CD8-positive, alpha-beta memory T cell (primary cell): Measurements from ENCODE around the gene HOXC6. TPM values are rescaled to one million over a fixed set of nuclear protein-coding genes. Genes with fewer than 3 reads are reported as not detected.

Experiments used
- CTCF ChIA-PET: fragments of 350-600 bp; sonication (Branson Sonifier 250); formaldehyde crosslinking; loops from one replicate; lab custom pipeline; 2021; ENCODE audit warnings: antibody characterized with exemption; lab: Charles Lee
- POLR2A ChIA-PET: fragments of 350-600 bp; sonication (Branson Sonifier 250); formaldehyde crosslinking; loops from one replicate; lab custom pipeline; 2021; ENCODE audit warnings: antibody characterized with exemption; lab: Charles Lee
- DNase-seq, 5 donors: peaks; one replicate each; pipeline versions ENCODE4 v3.0.0 to v3.0.0-alpha.2; 2020 to 2022; ENCODE audit warnings: mixed read lengths in 1 of 5
- H3K27ac ChIP-seq: one replicate; pipeline ENCODE4 v1.7.0; 2013; ENCODE audit warnings: low read depth, mild to moderate bottlenecking, low read length, moderate library complexity
- H3K27me3 ChIP-seq: 2 replicates; pipeline ENCODE4 v1.7.0; 2013; ENCODE audit warnings: low read length, mild to moderate bottlenecking; ENCODE audit not compliant: insufficient read depth, poor library complexity, severe bottlenecking
- H3K36me3 ChIP-seq: 2 replicates; pipeline ENCODE4 v1.7.0; 2013; ENCODE audit warnings: mild to moderate bottlenecking, low read length, moderate library complexity; ENCODE audit not compliant: insufficient read depth
- H3K4me1 ChIP-seq: 2 replicates; pipeline ENCODE4 v1.7.0; 2013; ENCODE audit warnings: mild to moderate bottlenecking, low read length, moderate library complexity; ENCODE audit not compliant: insufficient read depth
- H3K4me3 ChIP-seq: 2 replicates; pipeline ENCODE4 v1.7.0; 2013; ENCODE audit warnings: mild to moderate bottlenecking, low read length
- H3K9me3 ChIP-seq: 2 replicates; pipeline ENCODE4 v1.7.0; 2013; ENCODE audit warnings: mild to moderate bottlenecking, low read length
- H3K27ac Mint-ChIP-seq, 8 donors: one replicate each; pipeline ENCODE4 v1.8.0; 2020 to 2021; ENCODE audit warnings: mixed read lengths in 8 of 8, mild to moderate bottlenecking in 6 of 8, inconsistent platforms in 3 of 8, moderate library complexity in 3 of 8
- H3K27me3 Mint-ChIP-seq, 2 donors: one replicate each; pipeline ENCODE4 v1.8.0; 2020 to 2021; ENCODE audit warnings: mixed read lengths in 2 of 2, mild to moderate bottlenecking in 1 of 2, moderate library complexity in 1 of 2
- H3K36me3 Mint-ChIP-seq, 3 donors: one replicate each; pipeline ENCODE4 v1.8.0; 2020 to 2021; ENCODE audit warnings: mixed read lengths in 3 of 3, inconsistent platforms in 1 of 3, mild to moderate bottlenecking in 1 of 3
- H3K4me1 Mint-ChIP-seq, 3 donors: one replicate each; pipeline ENCODE4 v1.8.0; 2020 to 2021; ENCODE audit warnings: mixed read lengths in 3 of 3, inconsistent platforms in 1 of 3, mild to moderate bottlenecking in 1 of 3
- H3K4me3 Mint-ChIP-seq, 7 donors: one replicate each; pipeline ENCODE4 v1.8.0; 2020 to 2021; ENCODE audit warnings: mixed read lengths in 7 of 7, mild to moderate bottlenecking in 6 of 7, moderate library complexity in 4 of 7, inconsistent platforms in 2 of 7
- H3K9me3 Mint-ChIP-seq, 5 donors: one replicate each; pipeline ENCODE4 v1.8.0; 2020 to 2022; ENCODE audit warnings: mixed read lengths in 5 of 5, mild to moderate bottlenecking in 3 of 5, moderate library complexity in 2 of 5, inconsistent platforms in 1 of 5
- polyA plus RNA-seq: library from polyadenylated mRNA; unstranded; fragments of 300-500 nt; fragmentation: Illumina TruSeq; gene quantifications from one replicate; pipeline ENCODE4 v1.2.3, GENCODE V29; 2021
- total RNA-seq, 2 experiments: library from RNA; stranded (reverse); gene quantifications; one replicate each; pipeline ENCODE4 v1.2.3, GENCODE V29; 2021

The HOXC6 gene
- total and polyA plus RNA-seq, 3 experiments from 2014 or later, result not detected

DNA sequence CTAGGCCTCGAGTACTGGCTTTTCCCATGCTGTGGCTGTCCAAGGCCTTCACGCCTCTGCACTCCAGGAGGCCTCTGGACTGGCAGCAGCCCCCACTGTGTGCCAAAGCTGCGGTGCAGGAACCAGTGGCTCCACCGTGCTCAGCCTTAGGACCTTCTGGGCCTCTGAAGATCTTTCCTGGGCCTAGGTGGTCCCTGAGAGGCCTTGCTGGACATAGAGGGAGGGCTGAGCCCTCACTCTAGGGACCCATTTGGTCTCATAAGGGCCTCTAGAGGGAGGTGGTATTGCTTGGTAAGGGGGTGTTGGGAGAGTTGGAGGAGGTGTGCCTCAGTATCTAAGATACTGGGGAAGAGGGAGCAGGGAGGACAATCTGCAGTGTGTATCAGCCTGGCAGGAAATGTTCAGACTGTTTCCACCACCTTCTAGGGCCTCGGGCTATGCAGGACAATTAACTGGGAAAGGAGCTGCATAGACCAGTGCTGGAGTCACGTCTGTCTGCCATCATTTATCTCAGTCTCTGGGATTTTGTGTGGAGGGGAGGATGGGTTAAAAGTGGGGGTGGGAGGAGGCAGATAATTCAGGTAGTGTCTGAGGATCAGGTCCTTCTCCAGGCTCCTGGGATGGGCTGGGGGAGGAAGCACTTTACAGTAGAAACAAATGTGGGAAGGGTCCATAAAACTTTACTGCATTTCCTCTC is 7.5 kb downstream of the HOXC6 start:
- H3K4me1 ChIP-seq, result peaks cover 15% of the 10 kb centered on the region
- no peak overlapping the region for H3K4me3 ChIP-seq
- no peaks in the 10 kb centered on the region for H3K36me3 ChIP-seq
- POLR2A ChIA-PET, result no interaction called here
- Mint-ChIP-seq H3K27ac (peak overlapping the region in 1 of 8 donors; percentile 12), H3K9me3 (peaks cover 0 to 8% (median 2%) of the 10 kb centered on the region in 5 donors), H3K4me1 (peaks cover 15 to 27% (median 16%) of the 10 kb centered on the region in 3 donors), H3K36me3 (no peaks in the 10 kb centered on the region), H3K4me3 (no peak overlapping the region), H3K27me3 (peaks cover 71 to 86% of the 10 kb centered on the region in 2 donors)
- no peak for DNase-seq
- H3K27me3 ChIP-seq, result peaks cover 65% of the 10 kb centered on the region
- H3K27ac ChIP-seq, result no peak overlapping the region
- CTCF ChIA-PET, result interaction anchor here (1.0 to 6.1 kb wide), 3 partner anchors 18 to 179 kb away, joined by 3 to 56 read pairs (median 10); partner anchors contain the start of gene HOXC4
- H3K9me3 ChIP-seq, result no peaks in the 10 kb centered on the region

DNA sequence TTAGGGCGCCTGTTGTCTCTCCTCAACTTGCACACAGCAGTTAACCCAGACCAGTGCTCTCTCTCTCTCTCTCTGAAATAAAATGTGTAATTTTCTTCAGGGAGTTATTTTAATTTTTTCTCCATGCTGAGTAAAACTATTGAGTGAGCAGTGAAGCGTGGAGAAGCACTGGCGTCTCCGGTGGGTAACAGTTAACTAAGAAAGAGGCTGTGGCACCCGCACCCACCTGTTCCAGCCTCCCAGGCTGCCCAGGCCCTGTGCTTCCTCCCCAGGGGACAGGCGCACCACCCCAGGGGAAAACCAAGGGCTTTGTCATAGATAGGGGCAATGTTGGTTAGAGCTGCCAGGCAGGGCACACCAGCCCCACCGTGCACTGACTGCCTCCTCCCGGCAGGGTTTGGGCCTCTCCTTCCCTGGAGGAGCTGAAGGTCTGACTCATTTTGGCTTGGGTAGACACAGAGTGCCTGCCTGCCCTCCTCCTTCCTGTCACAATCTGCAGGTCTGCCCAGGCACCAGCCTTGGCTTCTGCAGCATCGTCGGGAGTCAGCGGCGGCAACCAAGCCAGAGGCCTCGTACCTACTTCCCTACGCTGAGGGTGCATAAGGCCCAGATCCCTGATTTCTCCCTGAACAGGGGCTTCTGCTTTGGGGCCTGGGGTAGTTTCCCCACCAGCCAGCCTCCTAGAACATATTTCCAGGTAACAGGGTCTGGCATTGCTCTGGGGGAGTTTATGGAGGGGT is 8.6 kb downstream of the HOXC6 start:
- ChIA-PET POLR2A (no interaction called here), CTCF (interaction anchor here (2.5 kb wide), 1 partner anchor 17 kb away, joined by 10 read pairs; the partner anchor contains the start of gene HOXC4)
- peaks cover 73 to 86% of the 10 kb centered on the region in 2 donors for H3K27me3 Mint-ChIP-seq
- Histone ChIP-seq H3K27me3 (peaks cover 56% of the 10 kb centered on the region), H3K27ac (no peak overlapping the region), H3K4me1 (peaks cover 15% of the 10 kb centered on the region), H3K36me3 (no peaks in the 10 kb centered on the region), H3K4me3 (no peak overlapping the region), H3K9me3 (no peaks in the 10 kb centered on the region)
- no peaks in the 10 kb centered on the region for H3K36me3 Mint-ChIP-seq
- no peak overlapping the region for H3K27ac Mint-ChIP-seq
- peaks cover 15 to 26% (median 16%) of the 10 kb centered on the region in 3 donors for H3K4me1 Mint-ChIP-seq
- no peak overlapping the region for H3K4me3 Mint-ChIP-seq
- no peak for DNase-seq
- H3K9me3 Mint-ChIP-seq, result peaks cover 0 to 8% (median 2%) of the 10 kb centered on the region in 5 donors

DNA sequence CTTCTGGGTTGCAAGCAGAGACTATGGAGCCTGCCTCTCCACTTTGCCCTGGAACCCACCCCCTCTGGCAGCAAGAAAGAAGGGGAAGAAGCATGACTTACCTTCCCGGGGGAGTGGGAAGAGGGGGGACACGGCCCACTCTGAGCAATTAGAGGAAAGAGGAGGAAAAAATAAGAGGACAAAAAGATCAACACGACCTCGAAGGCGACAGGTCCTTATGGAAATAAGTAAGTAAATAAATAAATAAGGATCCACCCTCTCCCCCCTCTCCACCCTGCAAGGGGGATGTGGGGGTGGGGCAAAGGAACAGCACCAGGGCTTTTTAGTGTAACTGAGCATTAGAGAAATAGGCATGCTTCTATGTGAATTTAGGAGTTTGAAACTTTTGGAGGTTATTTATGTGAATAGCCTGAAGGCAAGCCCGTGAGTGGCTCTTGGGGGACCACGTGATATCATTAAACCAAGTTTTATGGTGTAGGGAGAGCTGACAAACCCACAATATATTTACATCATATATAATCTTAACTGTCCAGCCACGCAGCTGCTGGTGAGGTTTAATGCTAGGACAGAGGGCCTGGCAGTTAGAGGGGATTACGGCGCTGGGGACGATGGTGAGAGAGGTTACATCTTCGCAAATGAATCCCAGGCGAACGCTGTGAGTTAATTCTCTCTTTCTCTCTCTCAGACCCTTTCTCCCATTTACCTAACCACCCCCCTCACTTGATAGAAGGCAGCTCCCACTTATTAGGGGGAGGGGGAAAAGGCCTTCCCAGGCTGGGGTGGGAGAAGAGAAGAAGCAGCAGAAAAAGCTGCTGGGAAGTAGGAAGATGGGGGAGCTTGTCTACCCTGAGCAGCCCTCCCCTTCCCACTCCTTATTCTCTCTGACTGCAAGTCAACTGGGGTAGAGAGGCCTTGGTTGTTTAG is 9.4 kb downstream of the HOXC6 start:
- Mint-ChIP-seq H3K4me3 (no peak overlapping the region), H3K36me3 (no peaks in the 10 kb centered on the region), H3K4me1 (peaks cover 13 to 21% (median 15%) of the 10 kb centered on the region in 3 donors), H3K9me3 (peaks cover 0 to 6% (median 1%) of the 10 kb centered on the region in 5 donors), H3K27me3 (peaks cover 71 to 84% of the 10 kb centered on the region in 2 donors), H3K27ac (peak overlapping the region in 1 of 8 donors; percentile 19)
- POLR2A ChIA-PET, result no interaction called here
- H3K9me3 ChIP-seq, result no peaks in the 10 kb centered on the region
- no peak overlapping the region for H3K4me3 ChIP-seq
- H3K36me3 ChIP-seq, result no peaks in the 10 kb centered on the region
- CTCF ChIA-PET, result interaction anchor here (1.1 kb wide), 1 partner anchor 164 kb away, joined by 3 read pairs; no protein-coding TSS in a partner anchor
- peaks cover 11% of the 10 kb centered on the region for H3K4me1 ChIP-seq
- no peak for DNase-seq
- H3K27ac ChIP-seq, result no peak overlapping the region
- peaks cover 53% of the 10 kb centered on the region for H3K27me3 ChIP-seq

DNA sequence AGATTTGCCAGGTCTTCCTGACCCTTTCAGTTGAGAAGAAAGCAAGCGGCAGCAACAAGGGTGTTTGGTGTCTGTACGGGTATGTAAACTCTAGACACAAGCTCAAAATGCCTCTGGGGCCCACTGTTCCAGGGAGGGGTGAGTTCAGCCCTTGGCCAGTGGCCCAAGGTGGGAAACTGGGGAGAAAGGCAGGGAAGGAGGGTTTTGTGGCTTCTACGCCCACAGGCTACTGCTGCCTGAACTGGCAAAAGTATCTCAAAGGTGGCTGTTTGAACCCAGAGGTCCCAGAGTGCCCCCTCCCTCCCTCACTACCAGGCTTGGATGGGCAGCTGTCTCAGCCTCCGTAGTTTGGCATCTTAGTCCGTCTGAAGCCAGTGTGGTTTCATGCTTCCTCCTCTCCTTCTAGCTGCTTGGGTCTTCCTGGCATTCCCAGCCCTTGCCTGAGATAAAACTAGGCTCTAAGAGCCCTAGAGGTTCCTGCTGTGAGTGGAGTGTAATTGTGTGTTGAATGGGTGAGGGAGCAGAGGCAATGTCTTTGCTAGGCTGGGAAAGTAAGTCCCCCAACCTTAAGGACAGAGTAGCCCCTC is 10.1 kb downstream of the HOXC6 start:
- Histone ChIP-seq H3K4me1 (peaks cover 3% of the 10 kb centered on the region), H3K27me3 (peaks cover 51% of the 10 kb centered on the region), H3K36me3 (no peaks in the 10 kb centered on the region), H3K27ac (no peak overlapping the region), H3K9me3 (no peaks in the 10 kb centered on the region), H3K4me3 (no peak overlapping the region)
- H3K27ac Mint-ChIP-seq, result peak overlapping the region in 1 of 8 donors; percentile 19
- ChIA-PET POLR2A (no interaction called here), CTCF (interaction anchor here (1.1 kb wide), 1 partner anchor 163 kb away, joined by 3 read pairs; no protein-coding TSS in a partner anchor)
- no peak for DNase-seq
- no peak overlapping the region for H3K4me3 Mint-ChIP-seq
- H3K9me3 Mint-ChIP-seq, result peaks cover 0 to 2% (median 0%) of the 10 kb centered on the region in 5 donors
- H3K36me3 Mint-ChIP-seq, result no peaks in the 10 kb centered on the region
- peaks cover 8 to 13% (median 10%) of the 10 kb centered on the region in 3 donors for H3K4me1 Mint-ChIP-seq
- H3K27me3 Mint-ChIP-seq, result peaks cover 70 to 86% of the 10 kb centered on the region in 2 donors

DNA sequence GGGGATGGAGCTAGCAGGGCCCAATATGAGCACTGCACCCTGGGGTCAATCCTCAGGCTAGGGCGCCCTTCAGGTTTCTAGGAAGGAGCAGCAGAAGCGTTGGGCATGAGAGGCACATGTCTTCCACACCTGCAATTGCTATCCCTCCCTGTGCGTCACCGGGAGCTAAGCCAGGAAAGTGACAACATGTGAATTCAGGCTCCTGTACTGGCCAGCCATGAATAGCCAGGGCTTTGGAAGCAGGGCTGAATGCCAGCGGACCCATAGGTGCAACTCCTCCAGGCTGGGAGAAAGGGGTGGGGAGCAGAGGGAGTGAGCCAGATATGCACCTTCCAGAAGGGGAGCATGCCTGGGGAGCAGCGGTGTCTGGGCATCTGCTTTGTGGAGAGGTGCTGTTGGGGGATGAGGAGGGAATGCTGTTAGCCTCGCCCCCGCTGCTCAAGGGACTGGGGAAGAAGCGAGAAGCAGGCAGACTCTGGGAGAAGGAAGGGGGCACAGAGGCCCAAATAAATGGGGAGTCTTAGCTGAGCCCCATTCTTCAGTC is 10.7 kb downstream of the HOXC6 start:
- ChIA-PET CTCF (no interaction called here), POLR2A (no interaction called here)
- Histone ChIP-seq H3K36me3 (no peaks in the 10 kb centered on the region), H3K27me3 (peaks cover 47% of the 10 kb centered on the region), H3K4me1 (no peaks in the 10 kb centered on the region), H3K27ac (no peak overlapping the region), H3K4me3 (no peak overlapping the region), H3K9me3 (no peaks in the 10 kb centered on the region)
- DNase-seq, result no peak
- Mint-ChIP-seq H3K36me3 (no peaks in the 10 kb centered on the region), H3K4me1 (peaks cover 7 to 12% (median 9%) of the 10 kb centered on the region in 3 donors), H3K4me3 (no peak overlapping the region), H3K27ac (no peak overlapping the region), H3K9me3 (peaks cover 0 to under 1% (median 0%) of the 10 kb centered on the region in 5 donors), H3K27me3 (peaks cover 73 to 88% of the 10 kb centered on the region in 2 donors)

DNA sequence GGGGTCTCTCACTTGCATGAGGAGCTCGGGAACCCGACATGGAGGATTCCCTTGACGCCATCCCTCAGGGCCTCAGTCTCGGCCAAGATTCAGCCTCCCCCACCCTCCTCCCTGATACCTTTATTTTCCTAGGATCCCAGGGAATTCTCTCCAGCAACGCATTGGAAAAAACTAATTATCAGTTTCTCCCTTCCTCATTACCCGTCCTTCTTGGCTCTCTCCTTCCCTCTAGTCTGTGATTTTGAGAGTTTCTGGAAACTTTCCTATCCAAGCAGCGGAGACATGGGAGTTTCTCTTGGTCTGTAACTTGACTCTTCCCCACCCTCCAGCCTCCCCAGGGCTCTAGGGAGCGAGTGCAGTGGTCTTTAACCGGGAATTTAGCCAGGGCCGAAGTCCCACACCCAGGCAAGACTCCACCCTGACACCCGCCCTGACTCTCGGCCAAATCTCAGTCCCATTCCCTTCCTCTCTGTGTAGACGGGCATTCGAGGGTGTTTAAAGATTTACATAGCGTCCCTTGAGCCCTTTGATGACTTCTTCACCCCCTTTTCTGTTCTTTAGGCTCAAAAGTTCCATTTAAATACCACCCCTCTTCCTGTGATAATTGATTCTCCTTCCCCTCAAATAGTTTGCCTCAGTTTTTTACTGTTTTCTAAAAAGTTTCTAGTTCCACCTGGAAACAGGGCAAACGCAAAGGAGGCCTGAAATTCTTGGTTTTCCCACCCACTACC is 11.3 kb downstream of the HOXC6 start:
- H3K27ac ChIP-seq, result no peak overlapping the region
- H3K9me3 ChIP-seq, result no peaks in the 10 kb centered on the region
- no peaks in the 10 kb centered on the region for H3K36me3 ChIP-seq
- ChIA-PET POLR2A (no interaction called here), CTCF (no interaction called here)
- Mint-ChIP-seq H3K27me3 (peaks cover 74 to 90% of the 10 kb centered on the region in 2 donors), H3K27ac (no peak overlapping the region), H3K36me3 (no peaks in the 10 kb centered on the region), H3K4me3 (no peak overlapping the region), H3K4me1 (peaks cover 6 to 12% (median 10%) of the 10 kb centered on the region in 3 donors), H3K9me3 (peaks cover 0 to 2% (median 0%) of the 10 kb centered on the region in 5 donors)
- no peak for DNase-seq
- no peak overlapping the region for H3K4me3 ChIP-seq
- H3K27me3 ChIP-seq, result peaks cover 49% of the 10 kb centered on the region
- no peaks in the 10 kb centered on the region for H3K4me1 ChIP-seq

DNA sequence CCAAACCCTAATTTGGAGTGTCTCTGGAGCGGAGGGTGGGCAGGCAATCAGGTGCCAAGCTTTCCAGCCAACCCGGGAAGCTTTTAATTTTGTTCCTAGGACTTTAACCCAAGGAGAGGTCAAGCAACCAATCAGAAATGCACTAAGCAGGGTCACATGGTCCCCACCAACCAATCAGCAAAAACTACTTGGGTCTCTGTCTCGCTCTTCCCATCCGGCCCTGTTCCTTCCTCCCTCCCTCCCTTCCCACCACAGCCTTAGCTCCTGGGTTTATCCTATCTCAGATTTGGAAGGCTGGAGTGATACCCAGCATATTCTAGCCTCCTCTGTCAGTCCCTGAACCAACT is 11.9 kb downstream of the HOXC6 start:
- H3K36me3 Mint-ChIP-seq, result no peaks in the 10 kb centered on the region

More for the DNA sequence above, 11.9 kb downstream of the HOXC6 start:
- H3K4me1 ChIP-seq, result no peaks in the 10 kb centered on the region
- peaks cover 49% of the 10 kb centered on the region for H3K27me3 ChIP-seq
- Mint-ChIP-seq H3K9me3 (peaks cover 0 to 2% (median 0%) of the 10 kb centered on the region in 5 donors), H3K4me3 (no peak overlapping the region), H3K27ac (no peak overlapping the region), H3K4me1 (peaks cover 3 to 10% (median 8%) of the 10 kb centered on the region in 3 donors), H3K27me3 (peaks cover 75 to 92% of the 10 kb centered on the region in 2 donors)
- no peaks in the 10 kb centered on the region for H3K36me3 ChIP-seq
- no peak for DNase-seq
- ChIA-PET POLR2A (no interaction called here), CTCF (interaction anchor here (1.3 kb wide), 1 partner anchor 174 kb away, joined by 4 read pairs; no protein-coding TSS in a partner anchor)
- no peaks in the 10 kb centered on the region for H3K9me3 ChIP-seq
- H3K4me3 ChIP-seq, result no peak overlapping the region
- no peak overlapping the region for H3K27ac ChIP-seq
